Neural cell (in vitro differentiated cells): Measurements from ENCODE around the gene VPS33B. TPM values are rescaled to one million over a fixed set of nuclear protein-coding genes. Genes with fewer than 3 reads are reported as not detected.

Source experiments
- H2AFZ ChIP-seq: fragments of 200-600, 300-800 bp; sonication (generic), shearing (Covaris generic); 2 replicates; pipeline ENCODE4 v1.6.0; 2014; ENCODE audit warnings: low read depth, mild to moderate bottlenecking, antibody characterized with exemption, low read length, moderate library complexity
- H3F3A ChIP-seq: fragments of 200-600 bp; shearing (Covaris generic); 2 replicates; pipeline ENCODE4 v1.6.1; 2016; ENCODE audit warnings: mild to moderate bottlenecking, moderate library complexity, mixed read lengths, antibody characterized with exemption, low read length; ENCODE audit not compliant: insufficient read depth, poor library complexity, severe bottlenecking
- H3K27ac ChIP-seq: fragments of 200-600, 300-800 bp; sonication (generic), shearing (Covaris generic); 2 replicates; pipeline ENCODE4 v1.5.1; 2014; ENCODE audit warnings: mild to moderate bottlenecking, low read length, moderate library complexity
- H3K27me3 ChIP-seq: fragments of 300-800, 200-600 bp; sonication (generic), shearing (Covaris generic); 2 replicates; pipeline ENCODE4 v1.6.0; 2014; ENCODE audit warnings: mild to moderate bottlenecking, low read depth, low read length, moderate library complexity; ENCODE audit not compliant: insufficient read depth
- H3K36me3 ChIP-seq: fragments of 300-800, 200-600 bp; sonication (generic), shearing (Covaris generic); 2 replicates; pipeline ENCODE4 v1.5.1; 2014; ENCODE audit warnings: mild to moderate bottlenecking, antibody characterized with exemption, low read length, moderate library complexity; ENCODE audit not compliant: insufficient read depth
- H3K4me2 ChIP-seq: fragments of 300-800, 200-600 bp; sonication (generic), shearing (Covaris generic); 2 replicates; pipeline ENCODE4 v1.6.0; 2014; ENCODE audit warnings: mild to moderate bottlenecking, low read length
- H3K4me3 ChIP-seq: fragments of 300-800, 200-600 bp; sonication (generic), shearing (Covaris generic); 2 replicates; pipeline ENCODE4 v1.5.1; 2014; ENCODE audit warnings: mild to moderate bottlenecking, low read length, moderate library complexity
- H3K79me2 ChIP-seq: fragments of 200-600 bp; shearing (Covaris generic); replicated peaks from 2 replicates; pipeline ENCODE4 v1.6.0; 2014; ENCODE audit warnings: mild to moderate bottlenecking, low read length, moderate library complexity; ENCODE audit not compliant: insufficient read depth
- H3K9ac ChIP-seq: fragments of 300-800, 200-600 bp; sonication (generic), shearing (Covaris generic); 2 replicates; pipeline ENCODE4 v1.6.1; 2016; ENCODE audit warnings: mild to moderate bottlenecking, low read length, mixed read lengths
- H3K9me2 ChIP-seq: fragments of 200-600 bp; shearing (Covaris generic); 2 replicates; pipeline ENCODE4 v1.6.1; 2016; ENCODE audit warnings: mild to moderate bottlenecking, low read length, mixed read lengths; ENCODE audit not compliant: insufficient read depth
- H3K9me3 ChIP-seq: fragments of 200-600, 300-800 bp; sonication (generic), shearing (Covaris generic); 2 replicates; pipeline ENCODE4 v1.6.1; 2016; ENCODE audit warnings: mild to moderate bottlenecking, mixed run types, low read length, moderate library complexity, mixed read lengths
- H4K20me1 ChIP-seq: fragments of 200-600 bp; shearing (Covaris generic); 2 replicates; pipeline ENCODE4 v1.6.1; 2016; ENCODE audit warnings: mild to moderate bottlenecking, mixed run types; ENCODE audit not compliant: insufficient read depth
- EP300 ChIP-seq: fragments of 450-650 bp; conservative IDR thresholded peaks from 2 replicates; pipeline ENCODE4 v1.6.1; 2014; ENCODE audit warnings: antibody characterized with exemption, mild to moderate bottlenecking, moderate library complexity; ENCODE audit not compliant: poor library complexity, severe bottlenecking
- EZH2 ChIP-seq: fragments of 200-600, 300-800 bp; shearing (Covaris generic), sonication (generic); IDR thresholded peaks from 2 replicates; pipeline ENCODE4 v1.6.1; 2014; ENCODE audit warnings: antibody characterized with exemption, low read length, borderline replicate concordance, mild to moderate bottlenecking; ENCODE audit not compliant: insufficient read depth, poor library complexity, severe bottlenecking
- MXI1 ChIP-seq: fragments of 450-650 bp; conservative IDR thresholded peaks from 2 replicates; pipeline ENCODE4 v1.6.1; 2014; ENCODE audit warnings: antibody characterized with exemption, mild to moderate bottlenecking; ENCODE audit not compliant: poor library complexity, severe bottlenecking
- POLR2AphosphoS5 ChIP-seq: IDR thresholded peaks from 2 replicates; pipeline ENCODE4 v1.6.1; 2012
- RAD21 ChIP-seq: fragments of 450-650 bp; conservative IDR thresholded peaks from 2 replicates; pipeline ENCODE4 v1.6.1; 2014; ENCODE audit warnings: antibody characterized with exemption, mild to moderate bottlenecking, moderate library complexity
- SMC3 ChIP-seq: fragments of 450-650 bp; conservative IDR thresholded peaks from 2 replicates; pipeline ENCODE4 v1.6.1; 2014; ENCODE audit warnings: antibody characterized with exemption, mild to moderate bottlenecking, moderate library complexity; ENCODE audit not compliant: poor library complexity
- TAF1 ChIP-seq: IDR thresholded peaks from 2 replicates; pipeline ENCODE4 v1.6.1; 2012; ENCODE audit warnings: low read depth
- polyA plus RNA-seq: library from polyadenylated mRNA; depleted of rRNA; stranded (reverse); fragments of >200 nt; gene quantifications from 2 replicates; pipeline ENCODE4 v1.2.3, GENCODE V29; 2014
- TF ChIP-seq, protein P1 (sequence below): fragments of 450-650 bp; IDR thresholded peaks from 2 replicates; pipeline ENCODE4 v1.5.1; 2014; ENCODE audit warnings: antibody characterized with exemption, mild to moderate bottlenecking, moderate library complexity; ENCODE audit not compliant: poor library complexity, severe bottlenecking
- TF ChIP-seq, protein P2 (sequence below): IDR thresholded peaks from 2 replicates; pipeline ENCODE4 v1.6.1; 2012; ENCODE audit warnings: borderline replicate concordance

The VPS33B gene
- polyA plus RNA-seq, 1 donor from 2014 or later: 54.9 TPM

DNA sequence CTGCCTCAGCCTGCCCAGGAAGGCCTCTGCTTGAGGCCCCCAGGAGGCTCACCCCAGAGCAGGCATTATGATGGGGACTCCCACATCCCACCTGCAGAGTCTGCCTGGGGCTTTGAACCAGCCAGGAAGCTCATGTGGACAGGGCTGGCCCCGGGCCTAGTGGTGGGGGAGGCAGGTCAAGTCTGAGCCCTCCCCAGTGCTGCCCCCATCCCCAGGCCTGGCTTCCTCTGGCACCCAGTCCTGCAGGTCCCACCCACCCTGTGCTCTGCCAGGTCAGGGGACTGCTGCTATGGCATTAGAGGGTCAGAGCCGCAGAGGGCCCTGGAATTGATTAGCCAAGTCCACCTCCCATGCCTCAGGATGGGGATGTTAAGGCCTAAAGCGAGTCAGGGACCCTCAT is 17.6 kb upstream of the VPS33B start:
- no peaks in the 10 kb centered on the region for H4K20me1 ChIP-seq
- H3K4me3 ChIP-seq: no peak overlapping the region
- H3K9me2 ChIP-seq: no peaks in the 10 kb centered on the region
- no peaks in the 10 kb centered on the region for H3K9me3 ChIP-seq
- H3K9ac ChIP-seq: no peak overlapping the region
- no peaks in the 10 kb centered on the region for H3F3A ChIP-seq
- H3K27ac ChIP-seq: no peak overlapping the region
- TF ChIP-seq MXI1 (no peak), RAD21 (no peak), POLR2AphosphoS5 (no peak), EP300 (no peak), TAF1 (no peak), EZH2 (no peak), SMC3 (no peak)
- TF ChIP-seq, protein P1, sequence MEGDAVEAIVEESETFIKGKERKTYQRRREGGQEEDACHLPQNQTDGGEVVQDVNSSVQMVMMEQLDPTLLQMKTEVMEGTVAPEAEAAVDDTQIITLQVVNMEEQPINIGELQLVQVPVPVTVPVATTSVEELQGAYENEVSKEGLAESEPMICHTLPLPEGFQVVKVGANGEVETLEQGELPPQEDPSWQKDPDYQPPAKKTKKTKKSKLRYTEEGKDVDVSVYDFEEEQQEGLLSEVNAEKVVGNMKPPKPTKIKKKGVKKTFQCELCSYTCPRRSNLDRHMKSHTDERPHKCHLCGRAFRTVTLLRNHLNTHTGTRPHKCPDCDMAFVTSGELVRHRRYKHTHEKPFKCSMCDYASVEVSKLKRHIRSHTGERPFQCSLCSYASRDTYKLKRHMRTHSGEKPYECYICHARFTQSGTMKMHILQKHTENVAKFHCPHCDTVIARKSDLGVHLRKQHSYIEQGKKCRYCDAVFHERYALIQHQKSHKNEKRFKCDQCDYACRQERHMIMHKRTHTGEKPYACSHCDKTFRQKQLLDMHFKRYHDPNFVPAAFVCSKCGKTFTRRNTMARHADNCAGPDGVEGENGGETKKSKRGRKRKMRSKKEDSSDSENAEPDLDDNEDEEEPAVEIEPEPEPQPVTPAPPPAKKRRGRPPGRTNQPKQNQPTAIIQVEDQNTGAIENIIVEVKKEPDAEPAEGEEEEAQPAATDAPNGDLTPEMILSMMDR: no peak
- TF ChIP-seq, protein P2, sequence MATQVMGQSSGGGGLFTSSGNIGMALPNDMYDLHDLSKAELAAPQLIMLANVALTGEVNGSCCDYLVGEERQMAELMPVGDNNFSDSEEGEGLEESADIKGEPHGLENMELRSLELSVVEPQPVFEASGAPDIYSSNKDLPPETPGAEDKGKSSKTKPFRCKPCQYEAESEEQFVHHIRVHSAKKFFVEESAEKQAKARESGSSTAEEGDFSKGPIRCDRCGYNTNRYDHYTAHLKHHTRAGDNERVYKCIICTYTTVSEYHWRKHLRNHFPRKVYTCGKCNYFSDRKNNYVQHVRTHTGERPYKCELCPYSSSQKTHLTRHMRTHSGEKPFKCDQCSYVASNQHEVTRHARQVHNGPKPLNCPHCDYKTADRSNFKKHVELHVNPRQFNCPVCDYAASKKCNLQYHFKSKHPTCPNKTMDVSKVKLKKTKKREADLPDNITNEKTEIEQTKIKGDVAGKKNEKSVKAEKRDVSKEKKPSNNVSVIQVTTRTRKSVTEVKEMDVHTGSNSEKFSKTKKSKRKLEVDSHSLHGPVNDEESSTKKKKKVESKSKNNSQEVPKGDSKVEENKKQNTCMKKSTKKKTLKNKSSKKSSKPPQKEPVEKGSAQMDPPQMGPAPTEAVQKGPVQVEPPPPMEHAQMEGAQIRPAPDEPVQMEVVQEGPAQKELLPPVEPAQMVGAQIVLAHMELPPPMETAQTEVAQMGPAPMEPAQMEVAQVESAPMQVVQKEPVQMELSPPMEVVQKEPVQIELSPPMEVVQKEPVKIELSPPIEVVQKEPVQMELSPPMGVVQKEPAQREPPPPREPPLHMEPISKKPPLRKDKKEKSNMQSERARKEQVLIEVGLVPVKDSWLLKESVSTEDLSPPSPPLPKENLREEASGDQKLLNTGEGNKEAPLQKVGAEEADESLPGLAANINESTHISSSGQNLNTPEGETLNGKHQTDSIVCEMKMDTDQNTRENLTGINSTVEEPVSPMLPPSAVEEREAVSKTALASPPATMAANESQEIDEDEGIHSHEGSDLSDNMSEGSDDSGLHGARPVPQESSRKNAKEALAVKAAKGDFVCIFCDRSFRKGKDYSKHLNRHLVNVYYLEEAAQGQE: no peak
- no peaks in the 10 kb centered on the region for H3K27me3 ChIP-seq
- no peak overlapping the region for H2AFZ ChIP-seq
- H3K36me3 ChIP-seq: no peaks in the 10 kb centered on the region
- no peaks in the 10 kb centered on the region for H3K79me2 ChIP-seq
- H3K4me2 ChIP-seq: no peak overlapping the region

DNA sequence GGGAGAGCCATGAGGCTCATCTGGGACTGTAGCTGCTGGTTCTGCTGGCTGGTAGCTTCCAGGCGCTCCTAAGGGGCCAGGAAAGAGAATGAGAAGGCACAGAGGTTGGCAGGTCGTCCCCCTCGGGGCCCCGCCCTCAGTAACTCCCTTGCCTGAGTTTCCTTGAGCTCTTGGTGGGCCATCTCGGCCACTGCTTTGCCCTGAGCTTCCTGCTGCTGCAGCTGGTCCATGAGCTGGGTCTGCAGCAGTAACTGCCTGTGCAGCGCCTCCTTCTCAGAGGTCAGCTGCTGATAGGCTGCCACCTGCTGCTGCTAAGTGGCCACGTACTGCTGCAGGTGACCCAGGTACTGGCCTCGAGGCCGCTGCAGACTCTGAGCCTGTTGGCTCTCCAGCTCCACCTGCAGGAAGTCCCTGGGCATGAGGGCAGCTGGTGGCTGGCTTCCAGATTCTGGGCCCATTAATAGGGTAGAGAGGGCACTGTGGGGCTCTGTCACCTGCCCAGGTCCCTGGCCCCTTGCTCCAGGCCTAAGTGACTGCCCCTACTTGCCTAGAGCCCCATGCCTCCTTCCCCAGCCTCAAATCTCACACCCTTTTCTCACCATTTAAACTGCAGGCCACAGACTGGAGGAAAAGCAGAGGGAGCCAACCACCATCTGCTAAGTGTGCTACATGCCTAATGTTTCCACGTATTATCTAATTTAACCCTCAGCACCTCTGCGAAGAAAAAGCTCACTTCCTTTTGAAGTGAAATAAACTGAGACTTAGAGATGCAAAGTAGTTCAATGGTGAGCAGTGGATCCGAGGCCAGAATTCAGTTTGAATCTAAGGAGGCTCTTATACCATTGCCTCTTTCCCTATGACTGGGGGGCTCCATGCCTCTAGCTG is 10.8 kb upstream of the VPS33B start:
- no peak overlapping the region for H3K27ac ChIP-seq
- H3K9me3 ChIP-seq: no peaks in the 10 kb centered on the region
- no peak overlapping the region for H3K4me2 ChIP-seq
- no peak overlapping the region for H3K9ac ChIP-seq
- no peaks in the 10 kb centered on the region for H3K27me3 ChIP-seq
- H4K20me1 ChIP-seq: no peaks in the 10 kb centered on the region
- no peaks in the 10 kb centered on the region for H3K9me2 ChIP-seq
- H2AFZ ChIP-seq: no peak overlapping the region
- H3F3A ChIP-seq: no peaks in the 10 kb centered on the region
- no peaks in the 10 kb centered on the region for H3K36me3 ChIP-seq
- no peaks in the 10 kb centered on the region for H3K79me2 ChIP-seq
- TF ChIP-seq EP300 (no peak), TAF1 (no peak), POLR2AphosphoS5 (no peak), RAD21 (no peak), MXI1 (no peak), EZH2 (no peak)
- TF ChIP-seq, protein P2: no peak
- TF ChIP-seq, protein P1: no peak
- no peak overlapping the region for H3K4me3 ChIP-seq
